ENCODE data around the gene GLIS1. TPM values are rescaled to one million over a fixed set of nuclear protein-coding genes. Genes with fewer than 3 reads are reported as not detected.
"Not testable (repeated sequence)": the region's sequence is repeated elsewhere in the genome, so short reads cannot be mapped to it uniquely, and the experiment has no call there.

Gene GLIS1
- total RNA-seq, 1 donor: 1.6 TPM

DNA sequence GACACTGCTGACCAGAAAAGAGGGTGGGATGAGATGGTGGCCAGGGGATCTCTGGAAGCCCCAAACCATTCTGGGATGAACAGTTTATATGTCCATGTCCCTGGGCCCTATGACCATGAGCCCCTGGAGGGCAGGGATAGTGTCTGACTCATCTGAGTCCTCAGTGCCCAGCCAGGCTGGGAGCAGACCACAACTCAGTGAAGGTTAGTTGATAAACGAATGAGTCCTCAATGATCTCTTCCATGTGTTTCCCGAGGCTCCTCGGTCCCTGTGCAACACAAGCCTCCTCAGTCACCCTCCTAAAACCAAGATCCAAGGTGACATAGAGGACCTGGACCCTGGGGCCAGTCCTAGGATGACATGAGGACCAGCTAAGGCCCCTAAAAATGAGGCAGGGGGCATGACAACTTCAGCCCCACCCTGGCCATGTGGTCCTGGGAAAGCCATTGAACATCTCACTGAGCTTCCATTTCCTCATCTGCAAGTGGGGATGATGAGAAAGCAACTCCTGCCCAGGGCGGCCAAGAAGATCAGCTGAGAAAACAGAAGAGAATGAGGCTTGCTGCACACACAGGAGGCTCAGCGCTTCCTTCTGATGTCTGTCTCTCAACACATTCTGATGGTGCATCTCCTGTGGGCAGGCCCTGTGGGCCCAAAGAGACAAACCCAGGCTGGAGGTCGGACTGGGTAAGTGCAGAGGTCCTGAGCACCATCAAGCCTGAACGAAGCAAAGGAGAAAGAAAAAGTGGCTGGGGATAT lies 86.3 kb downstream of the GLIS1 start:
- TF ChIP-seq, protein P1, sequence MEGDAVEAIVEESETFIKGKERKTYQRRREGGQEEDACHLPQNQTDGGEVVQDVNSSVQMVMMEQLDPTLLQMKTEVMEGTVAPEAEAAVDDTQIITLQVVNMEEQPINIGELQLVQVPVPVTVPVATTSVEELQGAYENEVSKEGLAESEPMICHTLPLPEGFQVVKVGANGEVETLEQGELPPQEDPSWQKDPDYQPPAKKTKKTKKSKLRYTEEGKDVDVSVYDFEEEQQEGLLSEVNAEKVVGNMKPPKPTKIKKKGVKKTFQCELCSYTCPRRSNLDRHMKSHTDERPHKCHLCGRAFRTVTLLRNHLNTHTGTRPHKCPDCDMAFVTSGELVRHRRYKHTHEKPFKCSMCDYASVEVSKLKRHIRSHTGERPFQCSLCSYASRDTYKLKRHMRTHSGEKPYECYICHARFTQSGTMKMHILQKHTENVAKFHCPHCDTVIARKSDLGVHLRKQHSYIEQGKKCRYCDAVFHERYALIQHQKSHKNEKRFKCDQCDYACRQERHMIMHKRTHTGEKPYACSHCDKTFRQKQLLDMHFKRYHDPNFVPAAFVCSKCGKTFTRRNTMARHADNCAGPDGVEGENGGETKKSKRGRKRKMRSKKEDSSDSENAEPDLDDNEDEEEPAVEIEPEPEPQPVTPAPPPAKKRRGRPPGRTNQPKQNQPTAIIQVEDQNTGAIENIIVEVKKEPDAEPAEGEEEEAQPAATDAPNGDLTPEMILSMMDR (IDR thresholded peaks at IDR 0.05; ENCODE audit: insufficient read depth, low read length): no peak
- H3K4me3 ChIP-seq (ENCODE audit: low read depth, low read length): no peak overlapping the region
- DNase-seq (ENCODE audit: low read depth): no peak

DNA sequence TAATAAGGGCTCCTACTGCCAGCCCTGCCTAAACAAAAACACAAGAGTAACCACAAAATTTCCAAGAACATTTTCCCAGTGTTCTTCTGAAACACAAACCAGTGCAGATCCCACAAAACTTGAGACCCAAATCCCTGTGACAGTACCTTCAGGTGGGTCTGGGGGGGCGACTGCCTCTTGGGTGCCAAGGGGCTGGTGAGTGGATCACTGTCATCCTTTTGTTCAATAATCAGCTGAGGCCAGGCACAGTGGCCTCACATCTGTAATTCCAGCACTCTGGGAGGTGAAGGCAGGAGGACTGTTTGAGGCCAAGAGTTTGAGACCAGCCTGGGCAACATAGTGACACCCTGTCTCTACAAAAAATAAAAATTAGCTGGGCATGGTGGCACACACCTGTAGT lies 87.6 kb downstream of the GLIS1 start:
- no peak for DNase-seq (ENCODE audit: low read depth)
- no peak overlapping the region for H3K4me3 ChIP-seq (ENCODE audit: low read depth, low read length)
- TF ChIP-seq, protein P1 (IDR thresholded peaks at IDR 0.05; ENCODE audit: insufficient read depth, low read length): no peak

DNA sequence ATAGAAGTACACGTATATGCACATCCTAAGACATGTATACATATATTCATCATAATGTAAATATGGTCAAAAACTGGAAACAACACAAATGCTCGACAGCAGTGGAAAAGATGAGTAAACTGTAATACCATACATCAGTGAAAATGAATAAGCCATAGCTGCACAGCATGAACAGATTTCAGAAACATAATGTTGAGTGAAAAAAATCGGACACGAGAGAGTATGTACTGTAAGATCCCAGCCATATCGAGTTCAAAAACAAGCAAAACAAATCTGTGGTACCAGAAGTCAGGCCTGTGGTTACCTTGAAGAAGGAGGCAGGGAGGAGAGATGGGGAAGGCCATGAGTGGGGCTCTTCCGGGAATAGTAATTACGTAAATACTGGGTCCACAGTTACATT lies 90.4 kb downstream of the GLIS1 start:
- H3K4me3 ChIP-seq (ENCODE audit: low read depth, low read length): no peak overlapping the region
- TF ChIP-seq, protein P1 (IDR thresholded peaks at IDR 0.05; ENCODE audit: insufficient read depth, low read length): no peak

DNA sequence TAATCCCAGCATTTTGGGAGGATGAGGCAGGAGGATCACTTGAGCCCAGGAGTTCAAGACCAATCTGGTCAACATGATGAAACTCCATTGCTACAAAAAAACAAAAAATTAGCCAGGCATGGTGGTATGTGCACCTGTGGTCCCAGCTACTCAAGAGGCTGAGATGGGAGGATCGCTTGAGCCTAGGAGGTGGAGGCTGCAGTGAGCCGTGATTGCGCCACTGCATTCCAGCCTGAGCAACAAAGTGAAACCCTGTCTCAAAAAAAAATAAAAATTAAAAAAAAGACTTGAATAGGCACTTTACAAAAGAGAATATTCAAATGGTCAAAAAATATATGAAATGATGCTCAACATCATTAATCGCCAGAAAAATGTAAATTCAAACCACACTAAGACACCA lies 91.0 kb downstream of the GLIS1 start:
- H3K4me3 ChIP-seq (ENCODE audit: low read depth, low read length); DNase-seq (ENCODE audit: low read depth): not testable (repeated sequence)

More for the DNA sequence above, 90.4 kb downstream of the GLIS1 start:
- no peak for DNase-seq (ENCODE audit: low read depth)

DNA sequence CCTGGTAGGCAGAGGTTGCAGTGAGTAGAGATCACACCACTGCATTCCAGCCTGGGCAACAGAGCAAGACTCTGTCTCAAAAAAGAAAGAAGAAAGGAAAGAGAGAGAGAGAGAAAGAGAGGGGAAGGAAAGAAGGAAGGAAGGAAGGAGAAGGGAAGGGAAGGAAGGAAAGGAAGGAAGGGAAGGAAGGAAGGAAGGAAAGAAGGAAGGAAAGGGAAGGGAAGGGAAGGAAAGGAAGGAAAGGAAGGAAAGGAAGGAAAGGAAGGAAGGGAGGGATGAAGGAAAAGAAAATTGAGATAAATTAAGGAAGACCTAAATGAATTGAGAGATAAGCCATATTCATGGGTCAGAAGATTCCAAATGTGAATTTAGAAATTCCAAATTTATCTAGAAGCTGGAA lies 92.2 kb downstream of the GLIS1 start:
- H3K4me3 ChIP-seq (ENCODE audit: low read depth, low read length): no peak overlapping the region
- no peak for DNase-seq (ENCODE audit: low read depth)
- TF ChIP-seq, protein P1 (IDR thresholded peaks at IDR 0.05; ENCODE audit: insufficient read depth, low read length): no peak

DNA sequence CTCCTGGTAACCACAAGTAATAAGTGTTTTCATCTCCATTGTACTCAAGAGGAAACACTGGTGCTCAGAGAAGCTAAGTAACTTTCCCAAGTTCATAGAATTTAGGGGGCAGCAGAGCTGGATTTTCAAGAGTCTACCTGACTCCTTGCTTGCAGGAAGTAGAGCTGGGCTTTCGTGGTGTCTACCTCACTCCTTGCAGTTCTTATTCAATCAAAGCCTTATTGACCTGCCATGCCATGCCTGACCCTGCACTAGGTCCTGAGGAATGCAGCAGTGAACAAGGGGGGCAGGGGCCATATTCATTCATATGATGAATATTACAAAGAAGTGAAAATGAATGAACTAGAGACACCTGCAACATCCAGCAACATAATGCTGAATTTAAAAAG lies 93.3 kb downstream of the GLIS1 start:
- DNase-seq (ENCODE audit: low read depth): no peak
- no peak overlapping the region for H3K4me3 ChIP-seq (ENCODE audit: low read depth, low read length)
- TF ChIP-seq, protein P1 (IDR thresholded peaks at IDR 0.05; ENCODE audit: insufficient read depth, low read length): no peak

DNA sequence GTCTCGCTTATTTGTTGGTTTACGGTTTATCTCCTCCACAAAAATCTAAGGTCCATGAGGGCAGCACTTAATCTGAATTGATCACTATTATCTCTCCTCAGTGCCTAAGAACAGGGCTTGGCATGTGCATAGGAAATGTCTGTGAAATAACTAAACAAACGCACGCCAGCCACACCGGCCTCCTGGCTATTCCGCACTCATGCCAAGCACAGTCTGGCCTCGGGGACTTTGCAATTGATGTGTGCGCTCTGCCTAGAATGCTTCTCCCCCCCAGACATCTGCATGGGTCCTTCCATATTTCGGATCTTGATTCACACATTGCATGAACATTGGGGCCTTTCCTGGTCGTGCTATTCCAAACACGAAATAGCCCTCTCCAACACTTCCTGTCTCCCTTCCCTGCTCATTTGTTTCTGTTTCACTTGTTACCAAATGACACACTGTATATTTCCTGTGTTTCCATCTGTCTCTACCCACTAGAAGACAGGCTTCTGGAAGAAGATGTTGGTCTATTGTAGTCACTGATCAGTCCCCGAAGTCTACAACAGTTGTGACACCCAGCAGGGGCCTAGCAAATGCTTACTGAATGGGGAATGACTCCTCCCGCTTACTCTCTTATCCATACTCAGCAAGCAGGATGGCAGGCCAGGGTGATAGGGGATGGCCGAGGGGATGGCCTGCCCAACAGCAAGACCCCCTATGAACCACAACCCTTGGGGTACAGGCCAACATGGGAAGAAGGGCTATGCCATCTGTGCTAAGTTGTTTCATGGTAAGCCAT lies 93.9 kb downstream of the GLIS1 start:
- H3K4me3 ChIP-seq (ENCODE audit: low read depth, low read length): no peak overlapping the region
- TF ChIP-seq, protein P1 (IDR thresholded peaks at IDR 0.05; ENCODE audit: insufficient read depth, low read length): no peak
- no peak for DNase-seq (ENCODE audit: low read depth)
